ENCODE results near the gene RASGRF1. TPM values are rescaled to one million over a fixed set of nuclear protein-coding genes. Genes with fewer than 3 reads are reported as not detected.

Gene RASGRF1
- total RNA-seq, 4 donors from 2014 or later: 0.10 TPM; not detected in 3

GRCh38 chr15:78984041-78984440, 106.5 kb downstream of the RASGRF1 start:
- DNase-seq (ENCODE audit: low spot score in 2 of 2): no peak
- H3K4me3 ChIP-seq (ENCODE audit: low read depth, poor library complexity, severe bottlenecking): no peak overlapping the region
- TF ChIP-seq CTCF (IDR thresholded peaks at IDR 0.05) (no peak), POLR2A (IDR thresholded peaks at IDR 0.05) (no peak)
- intact Hi-C loops (cut with DNase I; ENCODE audit: low total_unique reads): no loop called here
- 88 to 100% methylated on average over 1 of the region's 1 CpG for WGBS, 2 donors

- H3K4me3 ChIP-seq (ENCODE audit: low read depth, poor library complexity, severe bottlenecking): no peak overlapping the region
- intact Hi-C loops (cut with DNase I; ENCODE audit: low total_unique reads): no loop called here
- no peak for DNase-seq (ENCODE audit: low spot score in 2 of 2)
- 53 to 59% methylated on average over 5 of the region's 5 CpGs for WGBS, 2 donors
- TF ChIP-seq POLR2A (IDR thresholded peaks at IDR 0.05) (no peak), CTCF (IDR thresholded peaks at IDR 0.05) (no peak)
Observed at GRCh38 chr15:78983146-78983918, 107.2 kb downstream of the RASGRF1 start.

- TF ChIP-seq POLR2A (IDR thresholded peaks at IDR 0.05): no peak
- TF ChIP-seq CTCF (IDR thresholded peaks at IDR 0.05): no peak
- H3K4me3 ChIP-seq (ENCODE audit: low read depth, poor library complexity, severe bottlenecking): no peak overlapping the region
- WGBS, 2 donors: 52 to 70% methylated on average over 10 of the region's 10 CpGs
- no peak for DNase-seq (ENCODE audit: low spot score in 2 of 2)
- intact Hi-C loops (cut with DNase I; ENCODE audit: low total_unique reads): no loop called here
Observed at GRCh38 chr15:78982736-78983135, 107.8 kb downstream of the RASGRF1 start.

GRCh38 chr15:78981532-78982313, 108.9 kb downstream of the RASGRF1 start:
- no peak for TF ChIP-seq CTCF (IDR thresholded peaks at IDR 0.05)
- TF ChIP-seq POLR2A (IDR thresholded peaks at IDR 0.05): no peak
- 89 to 90% methylated on average over 11 of the region's 11 CpGs for WGBS, 2 donors
- H3K4me3 ChIP-seq (ENCODE audit: low read depth, poor library complexity, severe bottlenecking): no peak overlapping the region
- intact Hi-C loops (cut with DNase I; ENCODE audit: low total_unique reads): no loop called here
- DNase-seq (ENCODE audit: low spot score in 2 of 2): no peak

- DNase-seq (ENCODE audit: low spot score in 2 of 2): no peak
- TF ChIP-seq CTCF (IDR thresholded peaks at IDR 0.05): peak in 1 of 3 donors; percentile 44
- no peak for TF ChIP-seq POLR2A (IDR thresholded peaks at IDR 0.05)
- intact Hi-C loops (cut with DNase I; ENCODE audit: low total_unique reads): no loop called here
- 63 to 66% methylated on average over 15 to 16 of the region's 17 CpGs for WGBS, 2 donors
- H3K4me3 ChIP-seq (ENCODE audit: low read depth, poor library complexity, severe bottlenecking): no peak overlapping the region
Observed at GRCh38 chr15:78979456-78980320, 110.9 kb downstream of the RASGRF1 start.
